Measurements from ENCODE around the gene CBX3. TPM values are rescaled to one million over a fixed set of nuclear protein-coding genes. Genes with fewer than 3 reads are reported as not detected.
A peak's percentile ranks its signal among the peaks of the same experiment; 100 is the strongest.
"Not testable (repeated sequence)": the region's sequence is repeated elsewhere in the genome, so short reads cannot be mapped to it uniquely, and the experiment has no call there.

Gene CBX3
- total RNA-seq, 2 experiments from 2014 or later: 366 to 370 TPM

- peak overlapping the region; percentile 18 for H3K27ac Mint-ChIP-seq
- peaks cover 53% of the 10 kb centered on the region for H3K36me3 Mint-ChIP-seq
- H3K27me3 Mint-ChIP-seq: no peaks in the 10 kb centered on the region
- H3K9me3 Mint-ChIP-seq: no peaks in the 10 kb centered on the region
- H3K4me1 Mint-ChIP-seq: peaks cover 46% of the 10 kb centered on the region
- H3K4me3 Mint-ChIP-seq: no peak overlapping the region
- no peak for DNase-seq
Measured at GRCh38 chr7:26180792-26181198, 20.8 kb upstream of the CBX3 start.

- no peak for DNase-seq
- peaks cover 53% of the 10 kb centered on the region for H3K4me1 Mint-ChIP-seq
- no peak overlapping the region for H3K4me3 Mint-ChIP-seq
- no peaks in the 10 kb centered on the region for H3K9me3 Mint-ChIP-seq
- no peaks in the 10 kb centered on the region for H3K27me3 Mint-ChIP-seq
- peaks cover 58% of the 10 kb centered on the region for H3K36me3 Mint-ChIP-seq
- peak overlapping the region; percentile 63 for H3K27ac Mint-ChIP-seq
Measured at GRCh38 chr7:26181474-26182227, 19.9 kb upstream of the CBX3 start.

GRCh38 chr7:26182283-26182682, 19.3 kb upstream of the CBX3 start:
- no peaks in the 10 kb centered on the region for H3K27me3 Mint-ChIP-seq
- H3K36me3 Mint-ChIP-seq: peaks cover 62% of the 10 kb centered on the region
- peak overlapping the region; percentile 21 for H3K27ac Mint-ChIP-seq
- no peaks in the 10 kb centered on the region for H3K9me3 Mint-ChIP-seq
- no peak overlapping the region for H3K4me3 Mint-ChIP-seq
- H3K4me1 Mint-ChIP-seq: peaks cover 59% of the 10 kb centered on the region
- DNase-seq: no peak

- peaks cover 64% of the 10 kb centered on the region for H3K36me3 Mint-ChIP-seq
- peak overlapping the region; percentile 21 for H3K27ac Mint-ChIP-seq
- peaks cover 59% of the 10 kb centered on the region for H3K4me1 Mint-ChIP-seq
- DNase-seq: no peak
- H3K4me3 Mint-ChIP-seq: no peak overlapping the region
- no peaks in the 10 kb centered on the region for H3K9me3 Mint-ChIP-seq
- H3K27me3 Mint-ChIP-seq: no peaks in the 10 kb centered on the region
Measured at GRCh38 chr7:26182706-26183105, 18.8 kb upstream of the CBX3 start.

GRCh38 chr7:26183545-26184280, 17.8 kb upstream of the CBX3 start:
- Mint-ChIP-seq H3K9me3 (no peaks in the 10 kb centered on the region), H3K27me3 (peaks cover 5% of the 10 kb centered on the region), H3K36me3 (peaks cover 71% of the 10 kb centered on the region), H3K4me3 (no peak overlapping the region), H3K27ac (peak overlapping the region; percentile 93), H3K4me1 (peaks cover 65% of the 10 kb centered on the region)
- DNase-seq: no peak

GRCh38 chr7:26184281-26185101, 17.1 kb upstream of the CBX3 start:
- Mint-ChIP-seq H3K4me1 (peaks cover 72% of the 10 kb centered on the region), H3K36me3 (peaks cover 74% of the 10 kb centered on the region), H3K27me3 (peaks cover 10% of the 10 kb centered on the region), H3K27ac (peak overlapping the region; percentile 93)
- not testable (repeated sequence) for DNase-seq, H3K9me3 Mint-ChIP-seq, H3K4me3 Mint-ChIP-seq

- Mint-ChIP-seq H3K27me3 (peaks cover 10% of the 10 kb centered on the region), H3K4me1 (peaks cover 73% of the 10 kb centered on the region), H3K4me3 (peak overlapping the region; percentile 14), H3K36me3 (peaks cover 75% of the 10 kb centered on the region), H3K9me3 (no peaks in the 10 kb centered on the region), H3K27ac (peak overlapping the region; percentile 93)
- no peak for DNase-seq
Measured at GRCh38 chr7:26185131-26185843, 16.3 kb upstream of the CBX3 start.

GRCh38 chr7:26185844-26186180, 15.7 kb upstream of the CBX3 start:
- DNase-seq: no peak
- Mint-ChIP-seq H3K27ac (peak overlapping the region; percentile 93), H3K9me3 (no peaks in the 10 kb centered on the region), H3K4me3 (peak overlapping the region; percentile 14), H3K36me3 (peaks cover 78% of the 10 kb centered on the region), H3K4me1 (peaks cover 76% of the 10 kb centered on the region), H3K27me3 (peaks cover 10% of the 10 kb centered on the region)

GRCh38 chr7:26186364-26187311, 14.9 kb upstream of the CBX3 start:
- DNase-seq: no peak
- Mint-ChIP-seq H3K4me1 (peaks cover 78% of the 10 kb centered on the region), H3K4me3 (peak overlapping the region; percentile 16), H3K36me3 (peaks cover 80% of the 10 kb centered on the region), H3K27me3 (peaks cover 10% of the 10 kb centered on the region), H3K9me3 (no peaks in the 10 kb centered on the region), H3K27ac (peak overlapping the region; percentile 90)

GRCh38 chr7:26187380-26188205, 14.0 kb upstream of the CBX3 start:
- peaks cover 10% of the 10 kb centered on the region for H3K27me3 Mint-ChIP-seq
- peaks cover 87% of the 10 kb centered on the region for H3K36me3 Mint-ChIP-seq
- peaks cover 83% of the 10 kb centered on the region for H3K4me1 Mint-ChIP-seq
- peak overlapping the region; percentile 65 for H3K4me3 Mint-ChIP-seq
- no peaks in the 10 kb centered on the region for H3K9me3 Mint-ChIP-seq
- H3K27ac Mint-ChIP-seq: peak overlapping the region; percentile 90
- no peak for DNase-seq

- Mint-ChIP-seq H3K4me3 (peak overlapping the region; percentile 65), H3K27me3 (peaks cover 10% of the 10 kb centered on the region), H3K36me3 (peaks cover 94% of the 10 kb centered on the region), H3K4me1 (peaks cover 91% of the 10 kb centered on the region), H3K27ac (peak overlapping the region; percentile 90), H3K9me3 (no peaks in the 10 kb centered on the region)
- DNase-seq: no peak
Measured at GRCh38 chr7:26188206-26188956, 13.2 kb upstream of the CBX3 start.

GRCh38 chr7:26188957-26189541, 12.5 kb upstream of the CBX3 start:
- Mint-ChIP-seq H3K4me1 (peaks cover 92% of the 10 kb centered on the region), H3K27ac (peak overlapping the region; percentile 90), H3K4me3 (peak overlapping the region; percentile 48), H3K27me3 (peaks cover 10% of the 10 kb centered on the region), H3K36me3 (peaks cover 94% of the 10 kb centered on the region), H3K9me3 (no peaks in the 10 kb centered on the region)
- DNase-seq: no peak
